Measurements from ENCODE around the gene PLS3.
"Not testable (repeated sequence)": the region's sequence is repeated elsewhere in the genome, so short reads cannot be mapped to it uniquely, and the experiment has no call there.

PLS3 gene

DNA sequence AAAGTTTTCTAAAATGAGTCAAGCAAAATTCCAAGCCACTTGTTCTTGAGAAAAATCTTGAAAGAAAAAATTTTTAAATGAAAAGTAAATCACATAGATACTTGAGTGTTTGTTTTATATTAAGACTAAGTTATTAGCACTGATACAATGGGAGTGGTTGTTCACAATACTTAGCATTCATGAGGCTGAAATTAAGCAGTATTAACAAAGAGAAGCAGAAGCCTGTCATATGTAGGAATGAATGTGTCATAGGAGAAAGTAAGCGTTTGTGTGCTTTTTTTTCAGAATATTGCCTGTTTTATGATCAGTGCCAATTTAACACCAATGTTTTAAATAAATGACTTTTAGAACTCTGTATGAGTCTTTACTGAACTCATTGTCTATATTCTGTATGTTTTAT lies 37.6 kb downstream of the PLS3 start:
- no peak for DNase-seq
- intact Hi-C loops (cut with DNase I) = no loop called here

DNA sequence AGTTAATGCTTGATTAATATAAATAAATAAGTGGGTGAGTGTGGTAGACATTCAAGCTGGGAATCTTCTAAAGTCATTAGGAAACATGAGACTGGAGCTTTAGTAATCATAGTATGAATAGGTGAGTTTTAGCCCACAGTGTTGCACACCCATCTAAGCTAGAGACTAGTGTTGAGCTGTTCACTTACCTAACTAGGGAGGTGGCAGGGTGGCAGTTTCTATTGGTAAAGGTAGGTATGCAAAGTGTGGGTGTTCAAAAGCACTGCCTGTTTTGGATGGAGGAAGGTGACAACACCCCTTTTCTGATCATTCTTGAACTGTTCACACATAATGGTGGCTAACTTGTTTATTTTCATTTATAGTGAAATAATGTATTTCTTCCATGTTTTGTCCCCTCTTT lies 41.3 kb downstream of the PLS3 start:
- intact Hi-C loops (cut with DNase I) = no loop called here
- no peak for DNase-seq

DNA sequence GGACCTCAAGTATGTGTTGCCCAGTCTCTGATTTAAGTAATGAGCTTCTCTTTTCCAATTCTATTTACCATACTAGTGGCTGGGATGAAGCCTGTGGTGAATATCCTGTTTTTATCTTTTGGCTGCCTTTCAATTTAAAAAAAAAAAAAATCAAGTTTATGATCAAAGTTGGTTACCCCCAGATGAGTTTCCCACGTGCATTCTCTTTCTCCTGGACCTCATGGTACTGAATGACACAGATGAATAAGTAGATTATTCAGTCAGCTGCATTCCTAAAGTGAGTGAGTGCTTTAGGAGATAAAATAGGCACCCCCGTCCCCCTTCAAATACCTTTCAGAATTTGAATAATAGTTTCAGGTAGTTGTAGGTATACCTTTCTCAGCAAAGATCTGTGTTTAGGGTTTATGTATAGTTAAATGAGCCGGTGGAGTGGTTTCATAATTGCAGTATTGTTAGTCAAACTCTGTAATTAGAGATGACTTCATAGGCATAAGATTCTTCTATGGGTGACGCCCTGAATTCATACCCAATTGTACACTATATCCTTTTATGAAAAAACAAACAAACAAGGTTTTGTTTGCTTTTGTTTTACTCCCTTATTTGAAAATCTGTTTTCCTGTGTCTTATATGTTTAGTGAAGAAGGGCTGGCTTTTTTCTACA lies 41.9 kb downstream of the PLS3 start:
- DNase-seq = no peak
- intact Hi-C loops (cut with DNase I) = no loop called here

DNA sequence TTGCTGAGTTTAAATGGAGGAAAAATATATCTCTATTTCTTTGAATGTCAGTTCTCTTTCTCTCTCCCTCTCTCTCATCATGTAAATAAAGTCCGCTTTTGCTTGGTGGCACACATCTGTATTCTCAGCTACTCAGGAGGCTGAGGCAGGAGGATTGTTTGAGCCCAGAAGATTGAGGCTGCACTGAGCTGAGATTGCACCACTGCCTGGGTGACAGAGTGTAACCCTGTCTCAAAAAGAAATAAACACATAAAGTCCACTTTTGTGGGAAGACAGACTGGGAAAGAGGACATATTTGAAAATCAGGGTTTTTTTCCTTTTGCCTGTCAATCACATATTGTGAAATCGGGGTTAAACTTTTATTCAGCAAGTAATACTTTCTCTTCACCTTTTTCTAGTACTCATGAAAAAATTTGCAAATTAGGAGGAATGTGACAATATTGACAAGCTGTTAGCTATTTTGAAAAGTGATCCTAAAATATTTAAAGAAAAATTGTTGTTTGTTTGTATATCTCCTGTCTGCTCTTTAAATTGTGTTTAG lies 42.6 kb downstream of the PLS3 start:
- intact Hi-C loops (cut with DNase I) = no loop called here
- DNase-seq = no peak

DNA sequence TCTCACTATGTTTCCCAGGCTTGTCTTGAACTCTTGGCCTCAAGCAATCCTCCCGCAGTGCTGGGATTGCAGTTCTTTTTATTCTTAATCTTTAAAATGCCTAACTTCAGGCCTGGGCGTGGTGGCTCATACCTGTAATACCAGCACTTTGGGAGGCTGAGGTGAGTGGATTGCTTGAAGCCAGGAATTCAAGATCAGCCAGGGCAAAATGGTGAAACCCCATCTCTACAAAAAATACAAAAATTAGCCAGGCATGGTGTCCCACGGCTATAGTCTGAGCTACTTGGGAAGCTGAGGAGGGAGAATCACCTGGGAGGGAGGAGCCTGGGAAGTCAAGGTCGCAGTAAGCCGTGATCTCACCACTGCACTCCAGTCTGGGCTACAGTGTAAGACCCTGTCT lies 45.9 kb downstream of the PLS3 start:
- intact Hi-C loops (cut with DNase I) = no loop called here
- DNase-seq = no peak

DNA sequence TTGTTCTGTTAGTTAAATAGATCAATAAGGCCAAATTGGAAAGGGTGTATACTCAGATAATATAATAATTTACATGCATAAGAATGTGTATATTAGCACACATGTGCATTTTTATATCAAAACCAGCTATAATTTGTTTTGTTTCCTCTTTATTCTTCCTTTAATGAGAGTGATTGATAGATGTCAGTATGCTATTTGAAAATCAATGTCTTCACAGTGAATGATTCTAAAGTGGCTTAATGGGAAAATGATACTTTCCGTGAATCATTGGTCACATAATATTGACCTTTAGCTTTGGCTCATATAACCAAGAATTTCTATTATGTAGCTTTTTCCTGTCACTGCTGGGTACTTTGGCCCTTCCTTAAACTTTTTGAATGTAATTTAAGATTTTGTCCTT lies 48.6 kb downstream of the PLS3 start:
- DNase-seq = no peak
- intact Hi-C loops (cut with DNase I) = no loop called here

DNA sequence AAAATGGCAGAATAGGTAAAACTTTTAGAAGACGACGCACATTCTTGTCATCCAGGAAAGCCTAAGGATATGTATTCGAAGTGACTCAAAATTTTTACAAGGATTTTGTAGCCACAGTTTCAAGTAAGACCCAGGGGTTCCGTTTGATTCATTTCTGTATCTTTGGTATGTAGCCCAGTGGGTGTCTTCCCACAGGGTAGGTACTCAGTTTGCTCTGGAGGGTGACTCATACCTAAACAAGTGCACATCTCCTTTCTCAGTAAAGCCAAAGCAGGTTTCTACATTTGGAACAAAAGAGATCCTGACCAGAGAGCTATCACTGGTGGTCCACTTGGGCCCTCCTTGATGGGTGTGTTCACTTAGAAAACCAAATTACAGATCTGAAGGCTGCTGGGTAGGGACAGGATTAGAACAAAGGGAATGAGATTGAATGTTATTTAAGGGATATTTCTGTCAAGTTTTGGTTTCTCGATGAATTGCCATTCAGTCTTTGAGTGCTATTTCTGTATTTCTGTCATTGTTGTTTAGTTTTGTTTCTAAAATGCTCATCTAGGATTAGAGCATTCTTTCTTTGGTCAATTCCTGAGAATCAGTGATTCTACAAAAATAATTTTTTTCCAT lies 56.1 kb downstream of the PLS3 start:
- intact Hi-C loops (cut with DNase I) = no loop called here
- no peak for DNase-seq

DNA sequence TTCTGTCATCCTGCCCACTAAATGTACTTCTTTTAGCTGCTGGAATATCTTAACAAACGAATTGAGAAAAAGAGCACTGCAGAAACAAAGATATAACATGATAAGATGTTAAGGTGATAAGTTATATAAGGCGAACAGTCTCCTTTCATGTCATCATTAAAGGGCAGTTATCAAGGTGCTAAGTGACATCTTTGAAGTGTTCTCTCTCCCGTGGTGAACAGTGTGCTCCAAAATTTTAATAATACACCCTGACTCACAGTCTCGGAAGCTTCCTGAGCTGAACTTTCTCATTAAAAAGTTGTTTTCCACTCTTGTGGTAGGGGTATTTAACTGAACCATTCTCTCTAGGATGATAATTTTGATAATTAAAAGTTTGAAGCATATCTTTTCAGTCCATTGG lies 61.6 kb downstream of the PLS3 start:
- DNase-seq = no peak
- intact Hi-C loops (cut with DNase I) = no loop called here

DNA sequence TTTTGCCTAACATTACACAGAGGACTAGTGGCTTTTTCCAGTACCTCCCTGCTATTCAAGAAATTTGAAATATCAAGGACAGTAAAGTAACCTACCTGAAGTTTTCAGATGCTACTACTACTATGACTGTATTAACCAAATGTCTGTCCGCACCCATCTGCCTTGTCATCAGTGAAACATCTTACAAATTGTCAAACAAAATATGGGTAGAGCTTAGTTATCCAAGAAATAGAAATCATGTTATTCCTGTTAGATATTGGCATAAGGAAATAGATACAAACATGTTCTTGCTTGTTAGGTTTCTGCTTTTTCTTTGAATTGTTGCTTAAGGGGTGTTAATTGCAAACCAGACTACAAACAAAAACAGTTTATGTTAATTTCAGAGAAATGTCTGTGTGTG lies 63.9 kb downstream of the PLS3 start:
- intact Hi-C loops (cut with DNase I) = no loop called here
- no peak for DNase-seq

DNA sequence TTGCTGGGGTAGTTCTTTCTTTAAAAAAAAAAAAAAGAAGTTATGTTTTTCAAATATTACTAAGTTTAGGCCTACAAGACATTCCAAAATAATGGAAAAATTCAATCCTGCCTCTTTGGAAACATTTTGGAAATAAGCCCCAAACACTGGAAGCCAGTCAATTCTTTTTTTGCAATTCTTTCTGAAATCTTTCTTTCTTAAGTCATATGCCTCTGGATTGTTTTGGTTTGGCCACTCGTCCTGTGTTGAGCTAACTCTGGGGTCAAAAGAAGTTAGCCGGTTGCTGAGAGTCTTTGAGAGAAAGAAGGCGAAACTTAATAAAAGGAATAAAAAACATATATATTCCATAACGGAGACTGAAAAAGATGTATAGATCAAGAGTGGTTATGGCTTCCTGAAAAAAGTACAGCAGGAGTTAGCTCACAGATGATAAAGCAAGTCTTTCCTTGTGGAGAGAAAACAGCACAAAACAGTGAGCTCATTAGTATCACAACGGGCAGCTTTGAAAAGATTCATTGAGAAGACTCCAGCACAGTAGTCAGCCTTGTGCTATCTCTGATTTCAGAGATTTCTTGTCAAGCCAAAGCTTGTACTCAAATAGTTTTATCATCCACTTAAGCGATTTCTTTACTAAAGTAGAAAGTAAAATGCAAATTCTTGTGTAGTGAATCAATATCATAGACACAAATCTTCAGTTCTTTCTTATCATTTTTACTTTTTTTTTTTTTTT lies 64.8 kb downstream of the PLS3 start:
- DNase-seq = no peak
- intact Hi-C loops (cut with DNase I) = no loop called here

DNA sequence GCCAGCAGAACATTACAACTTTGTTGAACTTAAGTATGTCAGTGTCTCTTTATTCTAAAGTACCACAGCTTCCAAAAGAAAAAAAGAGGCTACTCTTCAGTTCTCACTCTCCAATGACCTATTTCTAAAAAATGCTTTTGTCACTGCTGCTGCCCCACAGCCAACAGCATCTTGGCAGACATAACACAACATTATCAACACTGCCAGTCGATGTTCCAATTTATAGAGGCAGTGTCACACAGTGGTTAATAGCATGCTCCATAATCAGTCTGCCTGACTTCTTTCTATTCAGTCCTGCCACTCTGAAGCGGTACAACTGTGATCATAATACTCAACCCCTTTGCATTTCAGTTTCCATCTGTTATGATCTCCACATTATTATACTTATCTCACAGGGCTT lies 69.2 kb downstream of the PLS3 start:
- DNase-seq = no peak
- intact Hi-C loops (cut with DNase I) = no loop called here

DNA sequence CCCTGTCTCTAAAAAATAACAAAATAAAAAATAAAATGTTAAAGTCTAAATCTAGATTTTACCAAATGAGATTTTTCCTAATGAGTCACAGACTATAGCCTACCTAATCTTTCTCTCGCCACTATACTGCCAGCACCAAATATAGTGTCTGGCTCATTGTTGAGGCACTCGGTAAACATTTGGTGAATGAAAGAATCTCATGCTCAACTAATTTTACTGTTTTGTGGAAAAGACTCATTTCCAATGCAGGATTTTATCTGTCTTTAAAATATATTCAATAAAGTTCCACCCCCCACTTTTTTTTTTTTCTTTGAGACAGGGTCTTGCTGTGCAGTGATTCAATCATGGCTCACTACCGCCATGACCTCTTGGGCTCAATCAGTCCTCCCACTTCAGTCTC lies 71.5 kb downstream of the PLS3 start:
- no peak for DNase-seq
- intact Hi-C loops (cut with DNase I) = no loop called here

DNA sequence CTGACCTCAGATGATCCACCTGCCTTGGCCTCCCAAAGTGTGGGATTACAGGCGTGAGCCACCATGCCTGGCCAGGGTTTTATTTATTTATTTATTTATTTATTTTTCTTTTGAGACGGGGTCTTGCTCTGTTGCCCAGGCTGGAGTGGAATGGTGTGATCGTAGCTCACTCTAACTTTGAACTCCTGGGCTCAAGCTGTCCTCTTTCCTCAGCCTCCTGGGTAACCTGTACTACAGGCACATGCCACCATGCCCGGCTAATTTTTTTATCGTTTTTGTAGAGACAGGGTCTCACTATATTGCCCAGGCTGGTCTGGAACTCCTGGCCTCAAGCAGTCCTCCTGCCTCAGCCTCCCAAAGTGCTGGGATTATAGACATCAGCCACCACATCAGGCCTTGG lies 72.4 kb downstream of the PLS3 start:
- DNase-seq; intact Hi-C loops (cut with DNase I): not testable (repeated sequence)

DNA sequence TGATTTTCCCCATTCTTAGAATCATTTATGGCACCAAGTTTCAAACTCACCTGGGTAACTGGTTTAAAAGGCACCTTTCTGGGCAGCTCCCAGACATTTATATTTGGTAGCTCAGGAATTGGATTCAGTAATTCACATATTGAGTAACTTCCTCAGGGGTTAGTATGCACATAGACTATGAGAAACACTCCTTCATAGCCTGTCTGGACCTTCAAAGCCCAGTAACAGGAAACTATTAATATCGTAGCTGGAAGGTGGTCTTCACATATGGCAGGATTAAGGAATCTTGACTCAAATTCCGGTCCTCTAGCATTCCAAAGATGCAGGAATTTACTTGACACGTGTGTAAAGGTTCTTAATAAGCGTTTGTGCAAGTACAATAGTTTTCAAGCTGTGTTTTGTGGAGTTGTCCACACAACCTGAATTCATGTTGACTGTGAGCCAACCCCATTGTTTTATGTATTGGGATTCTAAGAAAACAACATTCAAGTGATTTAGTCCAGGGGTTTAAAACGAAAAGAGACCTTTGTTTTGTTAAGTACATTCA lies 78.4 kb downstream of the PLS3 start:
- DNase-seq = no peak
- intact Hi-C loops (cut with DNase I) = no loop called here

DNA sequence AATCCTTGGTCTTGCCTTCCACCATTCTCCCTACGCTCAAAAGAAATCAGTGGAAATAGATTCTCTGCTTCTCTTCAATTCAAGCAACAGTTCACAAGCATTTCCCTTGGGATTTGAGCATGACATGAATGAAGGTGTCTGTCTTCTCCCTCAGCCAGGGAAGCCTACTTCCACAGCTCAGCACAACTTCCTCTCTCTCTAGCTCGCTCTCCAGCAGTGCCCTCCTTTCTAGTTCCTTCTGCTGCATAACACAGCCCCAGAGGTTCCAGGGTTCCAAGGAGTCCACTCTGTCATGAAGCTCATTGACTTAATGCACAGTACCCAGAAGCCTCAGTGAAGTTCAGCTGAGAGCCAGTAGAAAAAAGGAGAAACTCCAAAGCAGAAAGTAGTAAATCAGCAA lies 81.3 kb downstream of the PLS3 start:
- intact Hi-C loops (cut with DNase I) = loop anchor here (5.0 kb wide), 1 partner anchor 80 kb away; the partner anchor contains the start of gene PLS3
- no peak for DNase-seq

DNA sequence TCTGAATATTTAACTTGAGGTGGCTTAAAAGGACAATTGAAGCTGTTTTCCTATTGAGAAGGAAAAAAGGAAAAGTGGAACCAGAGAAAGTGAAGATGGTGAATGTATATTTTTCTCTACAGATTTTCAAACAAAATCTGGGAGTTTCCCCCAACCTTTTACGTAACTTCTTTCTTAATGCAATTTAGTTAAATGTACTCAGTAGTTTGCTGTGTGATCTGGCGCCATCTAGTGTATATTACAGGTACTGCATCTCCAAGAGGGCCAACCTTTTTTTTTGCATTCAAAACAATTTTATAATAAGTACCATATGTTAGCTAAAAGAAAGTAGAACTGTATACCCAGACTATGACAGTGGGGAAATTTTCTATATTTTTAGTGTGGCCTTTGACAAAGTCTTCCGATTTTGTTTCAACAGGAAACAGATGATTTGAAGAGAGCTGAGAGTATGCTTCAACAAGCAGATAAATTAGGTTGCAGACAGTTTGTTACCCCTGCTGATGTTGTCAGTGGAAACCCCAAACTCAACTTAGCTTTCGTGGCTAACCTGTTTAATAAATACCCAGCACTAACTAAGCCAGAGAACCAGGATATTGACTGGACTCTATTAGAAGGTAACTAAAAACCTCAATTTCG lies 82.0 kb downstream of the PLS3 start:
- intact Hi-C loops (cut with DNase I) = loop anchor here (1.0 to 5.0 kb wide), 2 partner anchors 81 to 313 kb away; partner anchors contain the start of gene PLS3
- peak in 3 of 10 donors; percentile 16 to 25 (median 18) for DNase-seq

DNA sequence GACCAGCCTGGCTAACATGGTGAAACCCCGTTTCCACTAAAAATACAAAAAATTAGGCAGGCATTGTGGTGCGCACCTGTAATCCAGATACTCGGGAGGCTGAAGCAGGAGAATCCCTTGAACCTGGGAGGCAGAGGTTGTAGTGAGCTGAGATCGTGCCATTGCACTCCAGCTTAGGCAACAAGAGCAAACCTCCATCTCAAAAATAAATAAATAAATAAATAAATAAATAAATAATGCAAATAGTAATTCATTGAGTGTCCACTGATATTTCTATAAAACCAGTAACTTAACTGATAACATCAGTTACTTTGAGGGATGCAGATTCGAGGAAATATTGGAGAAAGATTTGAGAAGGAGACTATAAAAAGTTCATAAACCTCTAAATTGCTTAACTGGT lies 83.4 kb downstream of the PLS3 start:
- intact Hi-C loops (cut with DNase I) = loop anchor here (5.0 kb wide), 1 partner anchor 82 kb away; the partner anchor contains the start of gene PLS3

DNA sequence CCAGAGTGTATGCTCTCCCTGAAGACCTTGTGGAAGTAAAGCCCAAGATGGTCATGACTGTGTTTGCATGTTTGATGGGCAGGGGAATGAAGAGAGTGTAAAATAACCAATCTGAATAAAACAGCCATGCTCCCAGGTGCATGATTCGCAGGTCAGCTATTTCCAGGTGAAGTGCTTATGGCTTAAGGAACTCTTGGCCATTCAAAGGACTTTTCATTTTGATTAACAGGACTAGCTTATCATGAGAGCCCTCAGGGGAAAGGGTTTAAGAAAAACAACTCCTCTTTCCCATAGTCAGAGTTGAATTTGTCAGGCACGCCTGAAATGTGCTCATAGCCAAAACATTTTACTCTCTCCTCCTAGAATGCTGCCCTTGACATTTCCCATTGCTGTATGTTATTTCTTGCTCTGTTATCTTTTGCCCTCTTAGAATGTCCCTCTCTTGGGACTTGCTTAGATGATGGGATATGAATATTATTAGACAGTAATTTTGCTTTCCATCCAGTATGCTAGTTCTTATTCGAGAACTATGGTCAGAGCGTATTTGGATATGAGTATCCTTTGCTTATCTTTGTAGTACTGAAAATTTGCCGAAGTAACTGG lies 88.6 kb downstream of the PLS3 start:
- DNase-seq = no peak
- intact Hi-C loops (cut with DNase I) = loop anchor here (5.0 to 10.0 kb wide), 2 partner anchors 43 to 295 kb away; no protein-coding TSS in a partner anchor

More for the DNA sequence above, 83.4 kb downstream of the PLS3 start:
- DNase-seq = not testable (repeated sequence)

DNA sequence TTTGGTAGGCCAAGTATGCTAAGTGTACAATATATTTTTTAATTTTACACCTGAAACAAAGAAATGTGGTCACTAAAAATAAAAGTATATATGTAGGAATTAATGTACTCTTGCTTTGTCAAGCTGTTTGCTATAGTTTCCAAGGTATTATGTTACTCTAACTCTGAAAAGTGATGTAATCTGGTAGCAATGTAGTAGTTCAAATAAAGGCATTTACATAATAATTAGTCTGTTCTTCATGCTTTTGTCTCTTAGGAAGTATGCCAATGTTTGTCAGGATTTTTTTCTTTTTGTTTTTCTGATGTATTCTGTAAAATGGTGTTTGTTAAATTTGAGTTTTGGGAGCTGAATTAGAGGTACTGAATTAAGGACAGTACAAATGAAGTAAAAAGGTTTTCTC lies 89.5 kb downstream of the PLS3 start:
- DNase-seq = no peak
- intact Hi-C loops (cut with DNase I) = loop anchor here (5.0 to 10.0 kb wide), 2 partner anchors 42 to 294 kb away; no protein-coding TSS in a partner anchor

DNA sequence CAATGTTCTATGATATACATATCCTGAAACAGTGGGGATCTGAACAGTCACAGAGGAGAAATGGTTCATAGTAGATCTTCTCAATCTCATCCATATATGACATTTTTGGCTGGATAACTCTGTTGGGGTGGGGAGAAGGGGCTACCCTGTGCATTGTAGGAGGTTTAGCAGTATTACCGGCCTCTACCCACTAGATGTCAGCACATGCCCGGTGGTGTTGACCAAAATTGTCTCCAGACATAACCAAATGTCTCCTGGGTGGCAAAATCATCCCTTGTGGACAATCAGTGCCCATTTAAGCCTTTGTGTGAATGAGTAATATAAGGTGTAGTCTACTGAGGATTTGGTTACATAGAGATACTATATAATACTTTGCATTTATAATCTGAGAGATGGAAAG lies 89.9 kb downstream of the PLS3 start:
- peak in 7 of 10 donors; percentile 12 to 88 (median 34) for DNase-seq
- intact Hi-C loops (cut with DNase I) = loop anchor here (5.0 to 10.0 kb wide), 2 partner anchors 41 to 294 kb away; no protein-coding TSS in a partner anchor
